Embryonic facial prominence (tissue), 1 donor: ENCODE results near the gene DNAJB13.

Source experiments
- DNase-seq: peaks from one replicate; pipeline ENCODE4 v3.0.0-alpha.2; 2016; ENCODE audit errors: extremely low spot score

The DNAJB13 gene

GRCh38 chr11:74015919-74016684, 65.3 kb downstream of the DNAJB13 start:
- DNase-seq, result no peak

- DNase-seq, result no peak
These were observed 66.8 kb downstream of the DNAJB13 start for GRCh38 chr11:74017631-74018030.

- no peak for DNase-seq
These were observed 67.6 kb downstream of the DNAJB13 start for GRCh38 chr11:74018331-74019005.

GRCh38 chr11:74019104-74019738, 68.4 kb downstream of the DNAJB13 start:
- DNase-seq, result no peak

GRCh38 chr11:74019860-74020259, 69.0 kb downstream of the DNAJB13 start:
- DNase-seq, result no peak
